OCI-LY3 (cell line): Measurements from ENCODE around the gene FNDC3A.

Experiments used
- EZH2phosphoT487 ChIP-seq: fragments of 200-600 bp; shearing (Covaris generic); IDR thresholded peaks from 2 replicates; pipeline ENCODE4 v1.6.1; 2018; ENCODE audit warnings: antibody characterized with exemption, mixed run types, low read depth
- TF ChIP-seq, protein P1 (sequence below): fragments of 200-600, 300-600 bp; sonication (generic); IDR thresholded peaks from 2 replicates; pipeline ENCODE4 v1.5.1; 2014; ENCODE audit warnings: antibody characterized with exemption, low read length, low read depth

DNA sequence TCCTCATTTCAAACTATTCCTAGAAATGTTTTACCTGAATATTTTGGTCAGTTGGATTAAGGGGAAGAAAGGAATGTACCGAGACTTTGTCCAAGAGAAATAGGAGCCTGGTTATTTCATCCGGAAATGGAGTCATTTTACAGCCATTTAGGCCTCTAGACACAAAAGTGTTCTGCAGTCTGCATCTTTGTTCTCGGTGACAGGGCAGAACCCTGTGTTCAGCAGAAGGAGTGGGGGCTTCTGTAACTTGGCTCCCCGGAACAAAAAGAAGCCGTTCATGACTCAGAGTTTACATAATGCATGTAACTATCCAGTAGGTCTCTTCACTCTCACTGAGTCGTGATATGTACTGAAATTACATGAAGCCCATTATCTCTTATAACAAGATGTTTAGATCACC lies 21.6 kb upstream of the FNDC3A start:
- TF ChIP-seq EZH2phosphoT487 = no peak
- TF ChIP-seq, protein P1, sequence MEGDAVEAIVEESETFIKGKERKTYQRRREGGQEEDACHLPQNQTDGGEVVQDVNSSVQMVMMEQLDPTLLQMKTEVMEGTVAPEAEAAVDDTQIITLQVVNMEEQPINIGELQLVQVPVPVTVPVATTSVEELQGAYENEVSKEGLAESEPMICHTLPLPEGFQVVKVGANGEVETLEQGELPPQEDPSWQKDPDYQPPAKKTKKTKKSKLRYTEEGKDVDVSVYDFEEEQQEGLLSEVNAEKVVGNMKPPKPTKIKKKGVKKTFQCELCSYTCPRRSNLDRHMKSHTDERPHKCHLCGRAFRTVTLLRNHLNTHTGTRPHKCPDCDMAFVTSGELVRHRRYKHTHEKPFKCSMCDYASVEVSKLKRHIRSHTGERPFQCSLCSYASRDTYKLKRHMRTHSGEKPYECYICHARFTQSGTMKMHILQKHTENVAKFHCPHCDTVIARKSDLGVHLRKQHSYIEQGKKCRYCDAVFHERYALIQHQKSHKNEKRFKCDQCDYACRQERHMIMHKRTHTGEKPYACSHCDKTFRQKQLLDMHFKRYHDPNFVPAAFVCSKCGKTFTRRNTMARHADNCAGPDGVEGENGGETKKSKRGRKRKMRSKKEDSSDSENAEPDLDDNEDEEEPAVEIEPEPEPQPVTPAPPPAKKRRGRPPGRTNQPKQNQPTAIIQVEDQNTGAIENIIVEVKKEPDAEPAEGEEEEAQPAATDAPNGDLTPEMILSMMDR = no peak
